ENCODE results near the gene FARSB.

FARSB gene

DNA sequence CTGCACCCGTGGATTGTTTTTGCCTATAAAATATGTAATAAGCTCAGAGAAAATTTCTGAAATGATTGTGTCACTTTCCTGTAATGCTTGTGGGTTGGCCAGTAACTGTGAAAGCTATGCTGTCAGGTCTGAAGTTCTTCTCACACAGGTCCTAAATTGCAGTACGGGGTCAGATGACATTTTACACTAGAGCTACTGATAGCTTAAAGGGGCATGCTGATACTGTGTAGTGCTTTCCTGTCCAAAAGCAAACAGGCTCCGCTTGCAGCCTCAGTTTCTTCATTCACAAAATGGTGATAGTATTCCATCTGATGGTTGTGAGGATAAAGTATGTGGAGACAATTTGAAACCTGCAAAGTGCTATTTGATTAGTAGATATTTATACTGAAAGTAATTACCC, 7.6 kb upstream of the FARSB start:
- DNase-seq (ENCODE audit: low read depth): no peak

DNA sequence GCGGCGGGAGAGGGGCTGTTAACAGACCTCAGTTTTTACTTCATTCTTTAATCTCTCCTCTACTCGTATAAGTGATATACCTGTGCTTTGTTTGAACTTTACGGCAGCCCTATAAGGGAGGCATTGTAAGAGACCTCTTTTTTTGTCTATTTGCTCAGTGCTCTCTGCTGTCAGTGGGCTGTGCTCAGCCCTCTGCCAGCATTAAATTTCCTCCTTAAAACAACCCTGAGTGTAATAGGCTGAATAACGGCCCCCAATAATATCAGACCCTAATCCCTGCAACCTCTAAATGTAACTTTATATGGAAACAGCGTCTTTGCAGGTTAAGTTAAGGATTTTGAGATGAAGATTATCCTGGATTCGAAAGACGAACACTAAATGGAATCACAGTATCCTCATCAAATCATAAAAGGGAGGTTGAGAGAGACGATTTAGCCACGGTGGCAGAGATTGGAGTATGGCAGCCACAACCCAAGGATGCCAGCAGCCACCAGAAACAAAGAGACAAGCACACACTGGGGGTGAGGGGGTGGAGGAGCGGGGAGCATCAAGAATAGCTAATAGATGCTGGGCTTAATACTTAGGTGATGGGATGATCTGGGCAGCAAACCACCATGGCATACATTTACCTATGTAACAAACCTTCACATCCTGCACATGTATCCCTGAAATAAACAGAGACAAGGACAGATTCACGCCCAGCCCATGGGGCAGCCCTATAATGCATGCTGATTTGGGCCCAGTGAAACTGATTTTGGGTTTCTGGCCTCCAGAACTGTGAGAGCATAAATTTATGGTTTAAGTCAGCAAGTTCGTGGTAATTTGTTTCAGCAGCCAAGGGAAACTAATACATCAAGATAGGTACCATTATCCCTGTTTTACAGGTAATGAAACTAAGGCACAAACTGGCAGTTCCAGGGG, 894 bp upstream of the FARSB start:
- DNase-seq (ENCODE audit: low read depth): no peak

DNA sequence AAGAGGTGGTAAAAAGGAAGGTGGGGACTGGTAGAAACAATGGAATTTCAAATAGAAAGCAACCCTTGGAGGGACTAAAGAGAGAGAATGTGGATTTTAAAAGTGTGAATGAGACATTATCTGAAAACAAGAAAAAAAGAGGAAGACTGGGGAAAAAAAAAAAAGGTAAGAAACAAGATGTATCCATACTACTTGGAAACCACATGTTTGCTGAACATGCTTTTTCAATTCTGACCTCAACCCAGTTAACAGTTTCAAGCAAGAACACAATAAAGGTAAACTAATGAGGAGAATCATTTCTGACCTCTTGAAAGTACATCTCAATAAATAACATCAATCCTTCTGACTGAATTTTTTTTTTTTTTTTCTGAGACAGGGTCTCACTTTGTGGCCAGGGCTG, 2.6 kb downstream of the FARSB start:
- DNase-seq (ENCODE audit: low read depth): no peak

DNA sequence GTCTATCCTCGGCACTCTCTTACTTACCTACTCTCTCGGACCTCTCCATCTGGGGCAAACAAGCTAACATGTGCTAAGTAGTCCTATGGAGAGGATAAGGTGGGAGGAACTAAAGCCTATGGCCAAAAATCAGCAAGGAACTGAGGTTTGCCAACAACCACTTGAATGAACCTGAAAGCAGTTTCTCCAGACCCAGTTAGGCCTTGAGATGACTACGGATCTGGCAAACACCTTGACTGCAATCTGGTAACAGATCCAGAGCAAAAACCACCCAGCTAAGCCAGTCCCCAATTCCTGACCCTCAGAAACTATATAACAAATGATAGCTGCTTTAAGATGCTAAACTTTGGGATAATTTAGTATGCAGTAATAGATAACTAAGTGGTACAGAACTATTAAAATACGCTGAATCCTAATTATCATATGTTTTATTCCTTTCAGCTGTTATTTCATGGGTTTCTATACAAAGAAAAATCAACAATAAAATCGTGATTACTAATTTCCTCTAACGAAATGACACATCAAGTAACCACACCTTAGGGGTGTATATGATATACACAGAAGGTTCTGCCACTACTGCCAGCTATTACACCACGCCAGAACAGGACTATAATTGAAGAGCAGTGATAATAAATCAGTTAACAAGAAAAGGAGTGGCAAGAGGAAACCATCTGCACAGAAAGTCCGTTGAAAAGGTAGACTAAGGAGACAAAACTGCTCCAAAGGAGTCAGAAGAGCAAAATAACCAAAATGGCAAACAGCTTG, 3.2 kb downstream of the FARSB start:
- no peak for DNase-seq (ENCODE audit: low read depth)

DNA sequence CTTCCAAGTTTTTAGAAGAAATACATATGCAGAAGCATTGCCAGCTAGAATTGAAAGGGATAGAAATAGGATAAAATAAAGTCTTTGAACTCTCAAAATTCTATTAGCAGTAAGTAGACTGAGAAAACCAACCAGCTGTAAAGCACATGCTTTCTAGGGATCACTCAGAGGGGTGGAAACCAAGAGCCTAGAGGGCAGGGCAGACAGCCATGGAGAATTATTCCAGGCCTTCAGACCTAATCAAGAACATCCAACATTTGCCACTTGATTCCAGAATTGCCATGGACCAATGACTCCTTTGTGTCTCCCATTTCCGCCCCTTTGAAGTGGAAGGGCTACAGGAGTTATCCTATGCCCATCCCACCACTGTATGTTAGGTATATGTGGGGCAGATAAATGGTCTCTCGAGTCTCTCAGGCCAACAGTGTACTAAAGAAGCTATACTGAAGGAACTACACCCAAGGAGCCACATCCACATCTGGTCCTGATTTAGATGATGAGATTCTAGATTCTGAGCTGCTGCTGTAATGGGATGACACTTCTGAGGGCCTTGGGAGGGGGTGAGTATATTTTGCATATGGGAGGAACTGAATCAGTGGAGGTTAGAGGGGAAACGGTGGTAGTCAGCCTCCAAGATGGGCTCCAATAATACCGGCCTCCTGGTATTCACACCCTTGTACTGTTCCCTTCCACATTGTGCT, 4.0 kb downstream of the FARSB start:
- DNase-seq (ENCODE audit: low read depth): no peak

DNA sequence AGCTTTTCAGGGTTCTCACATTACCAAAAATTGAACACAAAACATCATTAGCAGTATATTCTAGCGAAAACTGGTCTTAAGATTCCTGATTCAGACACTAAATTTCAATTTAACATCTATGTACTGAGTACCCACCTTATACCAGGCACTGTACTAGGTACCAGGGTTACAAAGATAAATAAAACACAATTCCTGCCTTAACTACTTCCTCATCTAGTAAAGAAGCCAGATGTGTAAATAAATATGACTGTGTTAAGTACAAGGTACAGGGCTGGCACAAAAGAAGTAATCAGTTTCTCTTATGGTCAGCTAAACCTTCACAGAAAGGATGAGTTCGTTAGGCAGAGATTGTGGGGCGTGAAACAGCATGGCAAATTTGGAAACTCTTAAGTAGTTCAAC, 6.1 kb downstream of the FARSB start:
- DNase-seq (ENCODE audit: low read depth): no peak

DNA sequence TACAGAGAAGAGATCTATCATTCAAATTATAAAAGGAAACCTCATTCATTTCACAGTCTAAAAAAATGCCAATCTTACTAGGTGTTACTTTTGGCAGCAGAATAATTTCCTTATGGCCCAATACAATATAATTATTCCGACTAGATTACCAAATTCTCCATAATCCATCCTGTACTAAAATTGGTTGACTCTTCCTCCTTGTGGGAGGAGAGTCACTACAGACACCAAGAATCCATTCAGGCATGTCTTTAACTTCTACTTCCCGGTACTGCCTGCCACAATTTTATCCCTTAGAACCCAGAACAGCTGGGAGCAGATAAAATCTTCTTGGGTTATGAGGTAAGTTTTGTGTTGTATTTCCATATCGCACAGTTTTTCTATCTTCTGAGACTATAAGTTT, 9.9 kb downstream of the FARSB start:
- no peak for DNase-seq (ENCODE audit: low read depth)

DNA sequence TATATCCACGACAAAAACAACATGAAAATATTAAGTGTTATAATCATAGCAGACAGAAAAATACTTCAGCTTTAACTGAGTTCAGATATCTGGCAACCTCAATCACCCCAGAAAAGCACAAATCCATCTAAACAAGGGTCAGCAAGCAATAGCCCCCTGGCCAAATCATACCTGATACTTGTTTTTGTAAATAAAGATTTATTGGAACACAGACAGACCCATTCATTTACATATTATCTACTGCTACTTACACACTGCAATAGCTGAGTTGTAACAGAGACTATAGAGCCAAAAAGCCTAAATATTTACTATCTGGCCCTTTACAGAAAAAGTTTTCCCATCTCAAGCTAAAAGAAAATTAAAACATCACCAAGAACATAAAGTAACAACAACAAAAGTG, 12.8 kb downstream of the FARSB start:
- no peak for DNase-seq (ENCODE audit: low read depth)

DNA sequence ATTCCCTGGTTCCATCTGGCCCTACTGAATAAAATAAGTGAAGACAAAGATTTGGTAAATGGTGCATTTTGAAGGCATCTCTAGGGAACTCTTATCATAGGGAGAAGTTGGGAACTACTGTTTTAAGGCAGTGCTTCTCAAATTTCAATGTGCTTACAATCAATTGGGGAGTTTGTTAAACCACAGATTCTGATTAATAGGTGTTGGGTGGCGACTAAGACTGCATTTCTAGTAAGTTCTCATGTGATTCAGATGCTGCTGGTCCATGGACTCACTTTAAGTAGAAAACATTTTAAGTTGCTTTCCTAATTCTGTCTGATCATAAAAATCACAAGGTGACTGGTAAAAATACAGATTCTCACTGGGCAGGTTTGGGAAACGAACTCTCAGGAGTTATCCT, 14.6 kb downstream of the FARSB start:
- no peak for DNase-seq (ENCODE audit: low read depth)

DNA sequence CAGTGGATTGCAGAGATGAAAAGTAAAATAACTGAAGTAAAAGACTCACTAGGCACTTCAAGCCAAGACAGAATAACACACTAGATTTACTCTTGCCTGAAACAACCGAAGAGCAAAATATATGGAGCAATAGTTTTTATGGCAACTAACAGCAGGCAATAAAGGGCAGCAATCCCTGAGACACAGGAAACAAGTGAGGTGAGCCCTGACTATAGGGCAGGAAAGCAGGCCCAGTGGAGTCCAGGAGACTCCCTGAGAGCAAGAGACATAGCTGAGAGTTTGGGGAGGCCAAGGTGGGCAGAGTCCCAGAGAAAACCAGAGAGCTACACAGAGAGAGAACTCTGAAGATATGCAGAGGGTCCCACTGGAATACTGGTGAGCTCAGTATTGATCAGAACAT, 18.8 kb downstream of the FARSB start:
- DNase-seq (ENCODE audit: low read depth): no peak

DNA sequence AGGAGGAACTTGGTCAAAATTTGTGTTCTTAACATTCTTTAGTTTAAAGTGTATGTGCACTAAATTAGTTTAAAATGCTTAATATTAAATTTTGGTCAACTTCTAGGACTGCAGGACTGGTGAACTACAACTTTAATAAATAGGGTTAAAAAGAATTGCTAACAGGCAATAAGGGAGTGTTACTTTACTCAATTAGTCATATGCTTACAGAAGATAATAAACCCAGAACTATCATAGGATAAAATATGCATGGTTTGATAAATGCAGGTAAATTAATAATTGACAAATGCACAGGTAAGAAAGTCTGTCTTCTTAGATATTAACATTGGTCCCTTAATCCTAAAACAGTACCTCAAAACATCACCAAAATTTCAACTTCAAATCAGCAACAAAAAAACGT, 20.6 kb downstream of the FARSB start:
- no peak for DNase-seq (ENCODE audit: low read depth)

DNA sequence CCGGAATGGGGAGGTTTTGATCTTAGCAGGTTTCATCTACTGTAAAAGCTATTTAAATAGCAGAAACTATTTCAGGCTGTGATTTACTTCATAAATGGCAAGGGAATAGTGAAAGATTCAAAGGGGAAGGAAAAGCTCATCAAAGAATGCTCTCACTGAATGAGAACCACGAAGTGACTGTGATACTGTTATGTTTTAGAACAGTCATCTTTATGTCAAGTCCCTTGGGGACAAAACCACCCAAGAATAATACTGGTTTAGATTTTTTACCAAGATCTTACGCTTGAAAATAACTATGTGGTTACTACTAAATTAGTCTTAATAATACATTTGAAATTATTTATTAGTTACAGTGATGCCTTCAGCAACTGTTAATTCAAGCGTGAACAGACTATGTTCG, 28.1 kb downstream of the FARSB start:
- peak; percentile 71 for DNase-seq (ENCODE audit: low read depth)

DNA sequence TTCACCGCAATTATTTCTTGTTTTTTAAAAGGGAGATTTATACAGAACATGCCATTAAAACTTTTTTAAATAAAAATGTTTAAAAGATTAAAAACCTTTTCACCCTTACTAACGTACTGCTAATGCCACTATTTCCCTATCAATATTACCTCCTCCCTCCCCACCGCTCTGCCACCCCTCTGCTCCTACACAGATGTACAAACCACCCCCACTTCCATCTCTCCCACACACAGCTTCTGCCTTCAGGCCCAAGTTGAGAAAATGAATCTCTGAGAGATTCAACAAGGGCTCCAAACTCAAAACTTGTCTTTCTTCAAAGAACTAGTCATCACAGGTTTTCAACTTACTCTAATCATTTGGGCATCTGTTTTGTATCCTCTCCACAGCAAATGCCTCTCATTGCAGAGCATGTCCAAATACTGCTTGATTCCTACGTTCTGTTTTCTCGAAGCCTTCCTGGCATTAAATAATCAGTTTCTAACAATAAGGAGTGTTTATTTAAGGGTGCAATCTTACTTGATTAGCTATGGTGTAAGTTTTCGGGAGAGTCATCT, 32.1 kb downstream of the FARSB start:
- no peak for DNase-seq (ENCODE audit: low read depth)

DNA sequence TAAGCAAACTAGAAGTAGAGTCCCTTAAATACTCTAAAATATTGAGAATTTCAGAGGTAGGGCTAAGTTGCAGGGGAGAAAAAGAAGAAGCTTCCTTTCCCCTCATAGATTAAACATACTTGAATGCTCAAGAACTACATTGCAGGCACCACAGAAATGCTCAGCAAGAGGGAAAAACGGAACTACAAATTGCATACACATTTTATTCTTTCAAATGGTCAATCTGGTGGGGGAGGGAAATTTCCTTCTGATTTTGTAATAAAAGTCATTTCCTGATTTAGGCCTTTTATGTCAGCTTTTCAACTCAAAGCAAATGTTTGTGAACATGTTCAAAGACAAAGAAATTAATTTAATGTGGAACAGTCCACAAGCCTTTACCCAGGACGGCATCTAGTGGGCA, 33.0 kb downstream of the FARSB start:
- DNase-seq (ENCODE audit: low read depth): no peak

DNA sequence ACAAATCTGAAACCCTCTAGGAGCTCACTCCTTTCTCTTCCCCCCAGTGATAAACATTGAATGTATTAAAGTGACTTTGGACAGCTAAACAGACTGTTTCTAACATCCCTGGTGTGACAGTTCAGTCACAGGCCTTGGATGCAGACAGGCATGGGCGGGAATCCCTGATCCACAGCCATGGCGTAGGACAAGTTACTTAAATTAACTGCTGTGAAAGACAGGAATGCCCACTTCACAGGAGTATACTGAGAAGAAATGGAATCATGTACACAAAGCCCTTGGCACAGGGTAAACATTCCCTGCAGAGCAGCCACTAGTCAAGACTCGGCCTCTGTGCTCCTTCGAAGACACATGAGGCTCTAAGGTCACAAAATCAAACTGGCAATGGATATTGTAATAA, 34.0 kb downstream of the FARSB start:
- DNase-seq (ENCODE audit: low read depth): no peak

DNA sequence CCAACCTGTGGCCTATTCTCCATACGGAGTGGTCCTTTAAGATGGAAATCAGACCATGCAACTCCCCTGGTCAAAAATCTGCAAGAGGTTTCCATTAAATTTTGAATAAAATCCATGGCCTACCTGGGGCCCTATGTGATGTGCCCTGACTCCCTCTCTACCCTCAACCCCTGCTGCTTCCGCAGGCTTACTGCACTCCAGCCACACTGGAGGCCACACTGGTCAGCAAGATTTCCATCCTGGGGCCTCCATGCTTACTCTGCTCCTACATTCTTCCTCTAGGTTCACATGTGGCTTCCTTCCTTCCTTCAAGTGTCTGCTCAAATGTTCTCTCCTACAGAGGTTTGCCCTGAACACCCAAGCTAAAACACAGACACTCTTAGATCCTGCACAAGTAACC, 40.6 kb downstream of the FARSB start:
- no peak for DNase-seq (ENCODE audit: low read depth)

DNA sequence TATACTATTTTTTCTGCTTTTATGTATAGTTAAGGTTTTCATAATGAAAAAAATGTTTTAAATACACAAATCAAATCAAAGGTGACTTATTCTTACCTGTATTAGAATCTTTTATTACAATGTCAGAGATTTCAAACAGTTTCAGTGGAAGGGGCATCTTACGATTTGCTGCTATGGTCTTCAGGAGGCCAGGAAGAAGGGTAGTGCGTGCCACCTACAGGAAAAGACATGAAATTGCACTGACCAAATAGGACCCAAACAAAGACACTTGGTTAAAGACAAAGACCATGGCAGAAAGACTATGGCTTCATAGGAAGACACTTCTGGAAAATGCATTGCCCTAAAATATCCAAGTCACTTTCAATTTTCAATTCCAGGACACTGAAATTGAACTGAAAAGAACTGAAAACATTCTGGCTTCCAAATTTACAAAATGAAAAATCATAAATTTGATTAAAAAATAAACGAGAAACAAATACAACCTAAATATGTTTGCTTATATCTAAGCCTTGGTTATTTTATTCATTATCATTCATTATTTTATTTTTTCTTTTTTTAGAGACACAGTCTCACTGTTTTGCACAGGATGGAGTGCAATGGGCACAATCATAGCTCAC, 42.1 kb downstream of the FARSB start:
- DNase-seq (ENCODE audit: low read depth): peak; percentile 22

DNA sequence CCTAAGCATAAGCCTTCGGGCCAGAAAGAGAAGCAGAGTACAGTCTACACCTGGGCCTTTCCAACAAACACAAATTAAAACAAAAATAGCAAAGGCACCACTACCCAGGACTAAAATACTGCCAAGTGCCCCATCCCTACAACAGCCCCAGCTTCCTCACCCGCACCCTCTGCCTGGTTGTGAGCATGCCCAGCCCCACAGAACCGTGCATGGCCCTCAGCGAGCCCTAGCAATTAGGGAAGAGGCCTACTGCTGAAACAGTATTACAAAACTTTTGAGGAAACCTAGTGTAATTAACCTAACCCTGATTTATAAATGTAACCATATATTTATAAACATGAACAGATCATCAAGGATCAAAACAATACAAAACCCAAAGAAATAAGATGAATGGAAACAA, 44.2 kb downstream of the FARSB start:
- no peak for DNase-seq (ENCODE audit: low read depth)

DNA sequence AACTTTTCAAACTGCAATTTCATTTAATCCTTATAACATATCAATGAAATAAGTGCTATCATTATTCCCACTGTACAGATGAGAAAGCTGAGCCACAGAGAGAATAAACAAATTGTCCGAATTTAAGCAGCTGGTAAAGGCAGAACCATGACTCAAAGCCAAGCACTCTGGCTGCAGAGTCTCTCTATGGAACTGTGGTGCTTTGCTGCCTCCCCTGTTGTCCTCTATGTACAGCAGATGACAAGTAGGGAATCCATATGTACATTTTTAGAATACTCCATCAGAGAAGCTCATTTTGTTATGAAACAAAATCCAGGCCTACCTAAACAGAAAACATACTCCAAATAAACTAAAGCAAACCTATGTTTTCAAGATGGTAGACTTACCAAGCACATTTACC, 45.1 kb downstream of the FARSB start:
- DNase-seq (ENCODE audit: low read depth): no peak

DNA sequence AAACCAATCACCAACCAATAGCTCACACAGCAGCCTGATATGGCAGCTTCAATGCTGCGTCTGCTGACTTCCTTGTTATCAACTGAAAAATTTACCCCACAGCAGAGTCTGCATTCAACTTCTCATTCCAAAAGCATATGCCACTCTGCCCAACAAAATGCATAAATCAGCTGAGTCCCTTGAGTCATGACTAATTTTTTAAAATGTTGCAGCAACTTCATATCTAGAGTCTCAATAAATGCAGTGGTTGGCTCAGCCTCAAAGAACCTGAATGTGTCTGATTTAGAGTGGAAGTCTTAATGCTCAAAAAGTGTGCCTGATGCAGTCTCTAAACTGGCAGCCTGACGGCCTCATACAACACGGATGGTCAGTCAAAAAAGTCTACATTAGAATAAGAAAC, 46.5 kb downstream of the FARSB start:
- DNase-seq (ENCODE audit: low read depth): peak; percentile 47

DNA sequence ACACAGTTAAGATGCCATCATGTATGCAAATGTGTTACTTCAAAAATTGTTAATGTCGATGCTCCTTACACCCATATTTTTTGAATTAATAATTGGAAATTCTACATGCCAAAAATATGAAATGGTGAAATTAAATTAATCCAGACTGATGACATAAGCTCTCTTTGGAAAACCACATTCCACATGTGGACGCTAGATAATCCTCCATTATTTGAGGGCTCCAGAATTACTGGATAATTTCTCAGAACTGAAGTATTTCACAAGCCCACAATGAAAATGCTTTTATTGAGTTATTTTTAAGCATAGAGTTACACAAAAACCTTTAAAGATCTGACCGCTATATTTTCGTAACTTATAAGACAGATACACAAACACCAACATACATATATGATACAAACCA, 47.8 kb downstream of the FARSB start:
- DNase-seq (ENCODE audit: low read depth): no peak

DNA sequence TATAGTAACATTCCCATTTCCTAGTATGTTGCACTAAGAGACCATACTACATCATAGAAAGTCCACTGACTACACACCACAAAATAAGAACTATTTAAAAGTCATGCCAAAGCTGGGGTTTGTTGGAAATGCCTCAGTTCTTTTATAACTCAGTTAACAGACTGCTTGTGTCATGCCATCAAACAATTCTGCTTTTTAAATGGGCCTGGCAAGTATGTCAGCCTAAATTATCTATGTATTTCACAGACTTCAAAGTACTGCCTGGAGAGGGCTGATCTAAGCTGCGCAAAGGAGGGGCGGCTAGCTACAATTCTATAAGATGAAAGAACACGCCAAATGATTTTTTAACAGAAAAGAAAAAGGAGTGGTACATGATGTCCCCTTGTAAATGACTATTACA, 49.6 kb downstream of the FARSB start:
- no peak for DNase-seq (ENCODE audit: low read depth)

All from stromal cell of bone marrow (primary cell).